GM12878 (cell line): ENCODE results near the gene SARDH. TPM values are rescaled to one million over a fixed set of nuclear protein-coding genes. Genes with fewer than 3 reads are reported as not detected.

Source experiments
- ATAC-seq: fragments of 200-7000 bp; cut with Tn5 transposase; 3 replicates; pipeline ENCODE4 v1.9.1; 2020; ENCODE audit warnings: mild to moderate bottlenecking, moderate library complexity
- BruUV-seq: library from RNA; stranded (reverse); fragments of 400-500 nt; replicated peaks from 2 replicates; lab custom pipeline; 2021; lab: Mats Ljungman, UMichigan
- CTCF ChIA-PET: fragments of 300-600 bp; sonication (Branson Sonifier 250); formaldehyde crosslinking; extraction: SDS; loops from one replicate; lab custom pipeline; 2021; ENCODE audit warnings: inconsistent platforms; lab: Yijun Ruan, JAX
- POLR2A ChIA-PET: fragments of 350-600 bp; formaldehyde crosslinking; extraction: SDS; loops from one replicate; lab custom pipeline; 2021; ENCODE audit warnings: inconsistent platforms; lab: Charles Lee
- RAD21 ChIA-PET: fragments of 300-600 bp; sonication (Branson Sonifier 250); formaldehyde crosslinking; loops from one replicate; lab custom pipeline; 2023; ENCODE audit warnings: antibody characterized with exemption; ENCODE audit not compliant: unreplicated experiment; lab: Charles Lee
- SMC1A ChIA-PET: fragments of 300-600 bp; sonication (Branson Sonifier 250); formaldehyde crosslinking; loops from one replicate; lab custom pipeline; 2023; ENCODE audit not compliant: unreplicated experiment, uncharacterized antibody; lab: Charles Lee
- DNase-seq: peaks from one replicate; pipeline ENCODE4 v3.0.0-alpha.2; 2011; ENCODE audit warnings: low read depth, low spot score
- FAIRE-seq: peaks from 3 replicates; lab custom pipeline; 2011; peaks lifted over from hg19 to GRCh38; lab: Jason Lieb, UNC
- H2AFZ ChIP-seq: 2 replicates; pipeline ENCODE4 v1.6.0; 2011; ENCODE audit warnings: low read depth, low read length, control low read depth; ENCODE audit not compliant: control insufficient read depth
- H3K27ac ChIP-seq: 2 replicates; pipeline ENCODE4 v1.5.1; 2011; ENCODE audit warnings: control low read depth; ENCODE audit not compliant: control insufficient read depth, insufficient read depth
- H3K27me3 ChIP-seq, 2 experiments: replicated peaks in 1 of 2; 2 replicates each; pipeline versions ENCODE4 v1.6.0 to v1.6.1; 2011; ENCODE audit warnings: low read length in 1 of 2; ENCODE audit not compliant: control insufficient read depth in 2 of 2, insufficient read depth in 2 of 2
- H3K36me3 ChIP-seq, 2 experiments: 2 replicates each; pipeline ENCODE4 v1.5.1; 2011; ENCODE audit warnings: low read length in 1 of 2; ENCODE audit not compliant: control insufficient read depth in 2 of 2, insufficient read depth in 2 of 2
- H3K4me1 ChIP-seq: 2 replicates; pipeline ENCODE4 v1.6.1; 2011; ENCODE audit warnings: mild to moderate bottlenecking, low read length, moderate library complexity, mixed read lengths; ENCODE audit not compliant: control insufficient read depth, insufficient read depth
- H3K4me2 ChIP-seq: 2 replicates; pipeline ENCODE4 v1.6.0; 2011; ENCODE audit warnings: control low read depth; ENCODE audit not compliant: control insufficient read depth, insufficient read depth
- H3K4me3 ChIP-seq: fragments of 200-600 bp; sonication (generic); 2 replicates; pipeline ENCODE4 v1.5.1; 2016
- H3K79me2 ChIP-seq: 2 replicates; pipeline ENCODE4 v1.6.0; 2011; ENCODE audit warnings: low read length; ENCODE audit not compliant: control insufficient read depth, insufficient read depth
- H3K9ac ChIP-seq: 2 replicates; pipeline ENCODE4 v1.8.0; 2011; ENCODE audit warnings: low read length, control low read depth, mixed read lengths; ENCODE audit not compliant: control insufficient read depth, insufficient read depth
- H3K9me3 ChIP-seq: replicated peaks from 3 replicates; pipeline ENCODE4 v1.5.1; 2011; ENCODE audit warnings: mild to moderate bottlenecking, low read length; ENCODE audit not compliant: control insufficient read depth, insufficient read depth
- H4K20me1 ChIP-seq: 2 replicates; pipeline ENCODE4 v1.6.0; 2011; ENCODE audit not compliant: control insufficient read depth, insufficient read depth
- BACH1 ChIP-seq: fragments of 450-650 bp; IDR thresholded peaks from 2 replicates; pipeline ENCODE4 v1.6.1; 2017; ENCODE audit warnings: mild to moderate bottlenecking, borderline replicate concordance
- CEBPB ChIP-seq, 2 experiments: fragments of 150-350 bp in 1 of 2; IDR thresholded peaks; 2 replicates each; pipeline ENCODE4 v1.6.1; 2012 to 2014; ENCODE audit warnings: low read depth in 2 of 2, low read length in 2 of 2, borderline replicate concordance in 1 of 2, inconsistent platforms in 1 of 2
- CREB1 ChIP-seq: IDR thresholded peaks from 2 replicates; pipeline ENCODE4 v1.6.1; 2012; ENCODE audit warnings: low read depth, mild to moderate bottlenecking, inconsistent platforms
- DPF2 ChIP-seq: fragments of 450-650 bp; IDR thresholded peaks from 2 replicates; pipeline ENCODE4 v1.6.1; 2017; ENCODE audit warnings: mild to moderate bottlenecking
- EGR1 ChIP-seq, 2 experiments: IDR thresholded peaks; 1 replicate in 1 of 2; 2 replicates in 1 of 2; pipeline ENCODE4 v1.6.1; 2011 to 2012; ENCODE audit warnings: low read depth in 2 of 2, low read length in 2 of 2, borderline replicate concordance in 1 of 2, mild to moderate bottlenecking in 1 of 2, moderate library complexity in 1 of 2
- SREBF1 ChIP-seq: IDR thresholded peaks from 2 replicates; pipeline ENCODE4 v1.6.1; 2012; ENCODE audit warnings: mild to moderate bottlenecking, low read length
- WGBS: methylation state at CpG from one replicate; pipeline ENCODE4 v1.1.6; 2016; ENCODE audit warnings: low lambda C conversion rate; ENCODE audit not compliant: insufficient replicate concordance, insufficient coverage; ENCODE audit errors: missing lambda C conversion rate; 5-methylcytosine and 5-hydroxymethylcytosine counted together
- in situ Hi-C: fragments of 300-500 bp; cut with MboI; formaldehyde crosslinking; loops from 9 replicates; pipeline ENCODE4 v1.14.3; 2018; ENCODE audit warnings: mixed read lengths
- intact Hi-C: fragments of 100-400 bp; cut with micrococcal nuclease; formaldehyde crosslinking; loops from one replicate; pipeline ENCODE4 v1.14.2; 2022; ENCODE audit not compliant: unreplicated experiment
- polyA plus RNA-seq, 11 experiments: library from polyadenylated mRNA; depleted of rRNA in 4 of 11; unstranded in 6 of 11; stranded (reverse) in 5 of 11; fragments of >200 nt; fragmentation: Nextera tagmentation in 4 of 11; fragmentation: Illumina TruSeq in 1 of 11; extraction: Ambion mirVana in 4 of 11; extraction: Trizol in 1 of 11; gene quantifications; 1 replicate in 1 of 11; 2 replicates in 10 of 11; pipeline versions ENCODE4 v1.2.1 to v1.2.3, GENCODE V29; 2011 to 2016; ENCODE audit warnings: inconsistent platforms in 2 of 11, missing spikeins in 2 of 11, low read depth in 1 of 11
- total RNA-seq, 4 experiments: library from RNA; depleted of rRNA in 3 of 4; stranded (reverse); fragments of >200 nt in 3 of 4; fragmentation: Illumina TruSeq in 1 of 4; extraction: Trizol in 1 of 4; gene quantifications; 2 replicates each; pipeline versions ENCODE4 v1.2.1 to v1.2.3, GENCODE V29; 2013 to 2021
- TF ChIP-seq, protein P1 (sequence below): fragments of 450-650 bp; IDR thresholded peaks from 2 replicates; pipeline ENCODE4 v1.6.1; 2017; ENCODE audit warnings: mild to moderate bottlenecking
- TF ChIP-seq, protein P2 (sequence below), 3 experiments: IDR thresholded peaks in 2 of 3; conservative IDR thresholded peaks in 1 of 3; 2 replicates each; pipeline ENCODE4 v1.5.1; 2011; ENCODE audit warnings: low read depth in 3 of 3, low read length in 3 of 3, mild to moderate bottlenecking in 3 of 3, control low read depth in 2 of 3, moderate library complexity in 2 of 3, inconsistent platforms in 1 of 3, mixed read lengths in 1 of 3; ENCODE audit not compliant: control insufficient read depth in 2 of 3, insufficient read depth in 1 of 3; ENCODE audit errors: extremely low read depth in 1 of 3
- TF ChIP-seq, protein P3 (sequence below): fragments of 150-350 bp; IDR thresholded peaks from 2 replicates; pipeline ENCODE4 v1.6.1; 2016; ENCODE audit warnings: low read depth, low read length
- TF ChIP-seq, protein P4 (sequence below): fragments of 450-650 bp; IDR thresholded peaks from 2 replicates; pipeline ENCODE4 v1.6.1; 2017; ENCODE audit warnings: mild to moderate bottlenecking, moderate library complexity
- TF ChIP-seq, protein P5 (sequence below): IDR thresholded peaks from 2 replicates; pipeline ENCODE4 v1.6.1; 2011; ENCODE audit warnings: mild to moderate bottlenecking, low read depth, low read length, moderate library complexity; ENCODE audit not compliant: insufficient replicate concordance

Gene SARDH
- total and polyA plus RNA-seq, 10 of the 15 experiments (the other 5 are each of a cell fraction or from before 2014, with no cell fraction given): 0.03 to 0.15 (median 0.10) TPM; not detected in 6

DNA sequence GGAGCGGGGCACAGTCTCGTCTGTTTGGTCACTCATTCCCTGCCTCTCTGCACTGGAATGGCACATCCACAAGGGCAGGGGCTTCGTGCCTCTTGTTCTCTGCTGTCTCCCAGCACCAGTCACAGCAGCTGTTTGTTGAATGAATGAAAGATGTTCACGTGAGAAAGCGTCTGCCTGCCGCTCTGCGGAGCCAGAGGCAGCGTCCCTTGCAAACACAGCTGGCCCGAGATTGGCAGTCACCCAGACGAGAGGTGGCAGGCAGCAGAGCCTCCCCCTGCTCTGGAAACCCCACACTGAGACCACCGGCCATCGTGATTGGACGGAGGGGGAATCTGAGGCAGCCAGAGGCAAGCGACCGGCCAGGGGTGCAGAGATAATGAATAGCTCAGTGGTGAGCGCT lies 123.0 kb downstream of the SARDH start:
- ChIA-PET SMC1A (no interaction called here), POLR2A (no interaction called here), RAD21 (no interaction called here), CTCF (no interaction called here)
- Histone ChIP-seq H3K36me3 (no peaks in the 10 kb centered on the region), H3K27ac (no peak overlapping the region), H3K4me3 (no peak overlapping the region), H4K20me1 (no peaks in the 10 kb centered on the region), H3K9ac (no peak overlapping the region), H3K9me3 (no peaks in the 10 kb centered on the region), H3K79me2 (no peaks in the 10 kb centered on the region), H3K4me1 (peaks cover 6% of the 10 kb centered on the region; the same call in 1 of the 2 replicates), H3K27me3 (peaks cover 0 to 3% of the 10 kb centered on the region in 2 experiments; a peak in 2 of 4 replicates), H3K4me2 (no peak overlapping the region), H2AFZ (no peak overlapping the region)
- intact Hi-C loops: no loop called here
- FAIRE-seq: no peak
- no peak for DNase-seq
- WGBS: 61% methylated on average over 16 of the region's 16 CpGs
- no peak for ATAC-seq
- in situ Hi-C loops: no loop called here
- no TSS peak for BruUV-seq
- TF ChIP-seq, protein P1, sequence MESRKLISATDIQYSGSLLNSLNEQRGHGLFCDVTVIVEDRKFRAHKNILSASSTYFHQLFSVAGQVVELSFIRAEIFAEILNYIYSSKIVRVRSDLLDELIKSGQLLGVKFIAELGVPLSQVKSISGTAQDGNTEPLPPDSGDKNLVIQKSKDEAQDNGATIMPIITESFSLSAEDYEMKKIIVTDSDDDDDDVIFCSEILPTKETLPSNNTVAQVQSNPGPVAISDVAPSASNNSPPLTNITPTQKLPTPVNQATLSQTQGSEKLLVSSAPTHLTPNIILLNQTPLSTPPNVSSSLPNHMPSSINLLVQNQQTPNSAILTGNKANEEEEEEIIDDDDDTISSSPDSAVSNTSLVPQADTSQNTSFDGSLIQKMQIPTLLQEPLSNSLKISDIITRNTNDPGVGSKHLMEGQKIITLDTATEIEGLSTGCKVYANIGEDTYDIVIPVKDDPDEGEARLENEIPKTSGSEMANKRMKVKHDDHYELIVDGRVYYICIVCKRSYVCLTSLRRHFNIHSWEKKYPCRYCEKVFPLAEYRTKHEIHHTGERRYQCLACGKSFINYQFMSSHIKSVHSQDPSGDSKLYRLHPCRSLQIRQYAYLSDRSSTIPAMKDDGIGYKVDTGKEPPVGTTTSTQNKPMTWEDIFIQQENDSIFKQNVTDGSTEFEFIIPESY: no peak
- TF ChIP-seq, protein P2, sequence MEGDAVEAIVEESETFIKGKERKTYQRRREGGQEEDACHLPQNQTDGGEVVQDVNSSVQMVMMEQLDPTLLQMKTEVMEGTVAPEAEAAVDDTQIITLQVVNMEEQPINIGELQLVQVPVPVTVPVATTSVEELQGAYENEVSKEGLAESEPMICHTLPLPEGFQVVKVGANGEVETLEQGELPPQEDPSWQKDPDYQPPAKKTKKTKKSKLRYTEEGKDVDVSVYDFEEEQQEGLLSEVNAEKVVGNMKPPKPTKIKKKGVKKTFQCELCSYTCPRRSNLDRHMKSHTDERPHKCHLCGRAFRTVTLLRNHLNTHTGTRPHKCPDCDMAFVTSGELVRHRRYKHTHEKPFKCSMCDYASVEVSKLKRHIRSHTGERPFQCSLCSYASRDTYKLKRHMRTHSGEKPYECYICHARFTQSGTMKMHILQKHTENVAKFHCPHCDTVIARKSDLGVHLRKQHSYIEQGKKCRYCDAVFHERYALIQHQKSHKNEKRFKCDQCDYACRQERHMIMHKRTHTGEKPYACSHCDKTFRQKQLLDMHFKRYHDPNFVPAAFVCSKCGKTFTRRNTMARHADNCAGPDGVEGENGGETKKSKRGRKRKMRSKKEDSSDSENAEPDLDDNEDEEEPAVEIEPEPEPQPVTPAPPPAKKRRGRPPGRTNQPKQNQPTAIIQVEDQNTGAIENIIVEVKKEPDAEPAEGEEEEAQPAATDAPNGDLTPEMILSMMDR (IDR thresholded peaks at IDR 0.05 in 2 of 3, conservative IDR thresholded peaks at IDR 0.05 in 1 of 3; ENCODE audit: control insufficient read depth in 2 of 3, extremely low read depth in 1 of 3, insufficient read depth in 1 of 3, low read depth in 3 of 3, low read length in 3 of 3): no peak
- TF ChIP-seq CEBPB (IDR thresholded peaks at IDR 0.05; ENCODE audit: borderline replicate concordance in 1 of 2, low read depth in 2 of 2, low read length in 2 of 2): no peak
- TF ChIP-seq, protein P3, sequence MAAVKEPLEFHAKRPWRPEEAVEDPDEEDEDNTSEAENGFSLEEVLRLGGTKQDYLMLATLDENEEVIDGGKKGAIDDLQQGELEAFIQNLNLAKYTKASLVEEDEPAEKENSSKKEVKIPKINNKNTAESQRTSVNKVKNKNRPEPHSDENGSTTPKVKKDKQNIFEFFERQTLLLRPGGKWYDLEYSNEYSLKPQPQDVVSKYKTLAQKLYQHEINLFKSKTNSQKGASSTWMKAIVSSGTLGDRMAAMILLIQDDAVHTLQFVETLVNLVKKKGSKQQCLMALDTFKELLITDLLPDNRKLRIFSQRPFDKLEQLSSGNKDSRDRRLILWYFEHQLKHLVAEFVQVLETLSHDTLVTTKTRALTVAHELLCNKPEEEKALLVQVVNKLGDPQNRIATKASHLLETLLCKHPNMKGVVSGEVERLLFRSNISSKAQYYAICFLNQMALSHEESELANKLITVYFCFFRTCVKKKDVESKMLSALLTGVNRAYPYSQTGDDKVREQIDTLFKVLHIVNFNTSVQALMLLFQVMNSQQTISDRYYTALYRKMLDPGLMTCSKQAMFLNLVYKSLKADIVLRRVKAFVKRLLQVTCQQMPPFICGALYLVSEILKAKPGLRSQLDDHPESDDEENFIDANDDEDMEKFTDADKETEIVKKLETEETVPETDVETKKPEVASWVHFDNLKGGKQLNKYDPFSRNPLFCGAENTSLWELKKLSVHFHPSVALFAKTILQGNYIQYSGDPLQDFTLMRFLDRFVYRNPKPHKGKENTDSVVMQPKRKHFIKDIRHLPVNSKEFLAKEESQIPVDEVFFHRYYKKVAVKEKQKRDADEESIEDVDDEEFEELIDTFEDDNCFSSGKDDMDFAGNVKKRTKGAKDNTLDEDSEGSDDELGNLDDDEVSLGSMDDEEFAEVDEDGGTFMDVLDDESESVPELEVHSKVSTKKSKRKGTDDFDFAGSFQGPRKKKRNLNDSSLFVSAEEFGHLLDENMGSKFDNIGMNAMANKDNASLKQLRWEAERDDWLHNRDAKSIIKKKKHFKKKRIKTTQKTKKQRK: no peak
- TF ChIP-seq SREBF1: no peak
- TF ChIP-seq BACH1: no peak
- no peak for TF ChIP-seq EGR1 (IDR thresholded peaks at IDR 0.05; ENCODE audit: borderline replicate concordance in 1 of 2, low read depth in 2 of 2, low read length in 2 of 2)
- no peak for TF ChIP-seq CREB1
- TF ChIP-seq DPF2: no peak
- TF ChIP-seq, protein P4, sequence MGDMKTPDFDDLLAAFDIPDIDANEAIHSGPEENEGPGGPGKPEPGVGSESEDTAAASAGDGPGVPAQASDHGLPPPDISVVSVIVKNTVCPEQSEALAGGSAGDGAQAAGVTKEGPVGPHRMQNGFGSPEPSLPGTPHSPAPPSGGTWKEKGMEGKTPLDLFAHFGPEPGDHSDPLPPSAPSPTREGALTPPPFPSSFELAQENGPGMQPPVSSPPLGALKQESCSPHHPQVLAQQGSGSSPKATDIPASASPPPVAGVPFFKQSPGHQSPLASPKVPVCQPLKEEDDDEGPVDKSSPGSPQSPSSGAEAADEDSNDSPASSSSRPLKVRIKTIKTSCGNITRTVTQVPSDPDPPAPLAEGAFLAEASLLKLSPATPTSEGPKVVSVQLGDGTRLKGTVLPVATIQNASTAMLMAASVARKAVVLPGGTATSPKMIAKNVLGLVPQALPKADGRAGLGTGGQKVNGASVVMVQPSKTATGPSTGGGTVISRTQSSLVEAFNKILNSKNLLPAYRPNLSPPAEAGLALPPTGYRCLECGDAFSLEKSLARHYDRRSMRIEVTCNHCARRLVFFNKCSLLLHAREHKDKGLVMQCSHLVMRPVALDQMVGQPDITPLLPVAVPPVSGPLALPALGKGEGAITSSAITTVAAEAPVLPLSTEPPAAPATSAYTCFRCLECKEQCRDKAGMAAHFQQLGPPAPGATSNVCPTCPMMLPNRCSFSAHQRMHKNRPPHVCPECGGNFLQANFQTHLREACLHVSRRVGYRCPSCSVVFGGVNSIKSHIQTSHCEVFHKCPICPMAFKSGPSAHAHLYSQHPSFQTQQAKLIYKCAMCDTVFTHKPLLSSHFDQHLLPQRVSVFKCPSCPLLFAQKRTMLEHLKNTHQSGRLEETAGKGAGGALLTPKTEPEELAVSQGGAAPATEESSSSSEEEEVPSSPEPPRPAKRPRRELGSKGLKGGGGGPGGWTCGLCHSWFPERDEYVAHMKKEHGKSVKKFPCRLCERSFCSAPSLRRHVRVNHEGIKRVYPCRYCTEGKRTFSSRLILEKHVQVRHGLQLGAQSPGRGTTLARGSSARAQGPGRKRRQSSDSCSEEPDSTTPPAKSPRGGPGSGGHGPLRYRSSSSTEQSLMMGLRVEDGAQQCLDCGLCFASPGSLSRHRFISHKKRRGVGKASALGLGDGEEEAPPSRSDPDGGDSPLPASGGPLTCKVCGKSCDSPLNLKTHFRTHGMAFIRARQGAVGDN: no peak
- TF ChIP-seq, protein P5, sequence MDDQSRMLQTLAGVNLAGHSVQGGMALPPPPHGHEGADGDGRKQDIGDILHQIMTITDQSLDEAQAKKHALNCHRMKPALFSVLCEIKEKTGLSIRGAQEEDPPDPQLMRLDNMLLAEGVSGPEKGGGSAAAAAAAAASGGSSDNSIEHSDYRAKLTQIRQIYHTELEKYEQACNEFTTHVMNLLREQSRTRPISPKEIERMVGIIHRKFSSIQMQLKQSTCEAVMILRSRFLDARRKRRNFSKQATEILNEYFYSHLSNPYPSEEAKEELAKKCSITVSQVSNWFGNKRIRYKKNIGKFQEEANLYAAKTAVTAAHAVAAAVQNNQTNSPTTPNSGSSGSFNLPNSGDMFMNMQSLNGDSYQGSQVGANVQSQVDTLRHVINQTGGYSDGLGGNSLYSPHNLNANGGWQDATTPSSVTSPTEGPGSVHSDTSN: no peak
